ENCODE data around the gene GATA5. TPM values are rescaled to one million over a fixed set of nuclear protein-coding genes. Genes with fewer than 3 reads are reported as not detected.

GATA5 gene
- total RNA-seq, 4 donors from 2014 or later, result 0.23 to 2.1 (median 1.2) TPM

DNA sequence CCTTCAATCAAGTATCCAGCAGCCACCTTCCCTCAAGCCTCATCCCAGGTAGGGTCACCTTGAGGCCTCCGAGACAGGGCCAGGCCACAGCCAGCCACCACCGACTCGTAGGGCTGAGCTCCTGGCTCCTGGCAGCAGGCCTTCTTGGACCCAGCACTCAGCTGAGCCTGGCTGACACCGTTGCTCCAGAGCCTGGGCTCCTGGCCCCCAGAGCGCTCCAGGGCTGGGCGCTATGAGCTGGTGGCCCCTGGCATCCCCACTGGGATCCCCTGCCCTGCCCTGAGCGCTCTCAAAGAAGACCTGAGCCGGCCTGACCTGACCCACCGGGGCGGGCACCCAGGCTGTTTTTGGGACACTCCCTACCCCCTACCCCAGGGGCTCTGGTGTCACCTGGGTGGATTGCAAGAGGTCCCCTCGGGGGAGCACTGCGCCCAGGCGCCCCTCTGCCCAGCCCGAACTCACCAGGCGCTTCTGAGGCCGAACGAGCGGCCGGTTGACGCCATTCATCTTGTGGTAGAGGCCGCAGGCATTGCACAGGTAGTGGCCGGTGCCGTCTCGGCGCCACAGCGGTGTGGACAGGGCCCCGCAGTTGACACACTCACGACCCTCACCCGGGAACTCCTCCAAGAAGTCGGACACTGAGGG lies 2.7 kb downstream of the GATA5 start:
- no peak overlapping the region for H3K27ac ChIP-seq
- peaks cover 95% of the 10 kb centered on the region for H3K27me3 ChIP-seq

GRCh38 chr20:62472138-62472940 lies 3.5 kb downstream of the GATA5 start:
- no peak for DNase-seq (ENCODE audit: low spot score in 2 of 2)
- no peaks in the 10 kb centered on the region for H3K9me3 ChIP-seq
- no peak overlapping the region for H3K4me3 ChIP-seq
- H3K27me3 ChIP-seq, result peaks cover 95% of the 10 kb centered on the region
- 65% methylated on average over 11 of the region's 23 CpGs for WGBS
- H3K4me1 ChIP-seq, result peaks cover 28% of the 10 kb centered on the region
- H3K27ac ChIP-seq, result no peak overlapping the region
- no peaks in the 10 kb centered on the region for H3K36me3 ChIP-seq
- TF ChIP-seq POLR2A (IDR thresholded peaks at IDR 0.05) (no peak), CTCF (IDR thresholded peaks at IDR 0.05) (no peak), POLR2AphosphoS5 (IDR thresholded peaks at IDR 0.05) (no peak), EP300 (IDR thresholded peaks at IDR 0.05) (no peak)

More for the DNA sequence above, 2.7 kb downstream of the GATA5 start:
- TF ChIP-seq EP300 (IDR thresholded peaks at IDR 0.05) (no peak), POLR2AphosphoS5 (IDR thresholded peaks at IDR 0.05) (no peak), POLR2A (IDR thresholded peaks at IDR 0.05) (no peak), CTCF (IDR thresholded peaks at IDR 0.05) (no peak)
- WGBS, result 66% methylated on average over 9 of the region's 30 CpGs
- peaks cover 28% of the 10 kb centered on the region for H3K4me1 ChIP-seq
- H3K36me3 ChIP-seq, result no peaks in the 10 kb centered on the region
- DNase-seq (ENCODE audit: low spot score in 2 of 2), result no peak
- no peak overlapping the region for H3K4me3 ChIP-seq
- H3K9me3 ChIP-seq, result no peaks in the 10 kb centered on the region

DNA sequence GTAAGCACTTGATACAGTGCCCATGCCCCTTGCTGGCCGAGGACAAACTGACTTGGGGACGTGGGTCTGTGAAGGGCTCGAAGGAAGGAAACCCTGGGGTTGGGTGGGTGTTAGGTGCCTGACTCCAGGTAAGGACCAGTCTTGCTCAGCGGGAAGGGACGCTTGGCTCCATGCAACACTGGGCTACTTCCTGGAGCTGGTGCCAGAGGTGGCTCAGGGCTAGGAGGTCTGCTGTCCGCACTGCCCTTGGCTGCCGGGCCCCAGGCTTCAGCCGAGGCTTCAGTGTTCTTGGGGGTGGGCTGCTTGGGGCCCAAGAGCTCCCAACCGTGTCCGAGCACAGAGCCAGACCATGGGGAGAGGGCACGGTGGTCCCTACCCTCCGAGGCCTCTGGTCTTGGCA lies 5.3 kb downstream of the GATA5 start:
- Histone ChIP-seq H3K27me3 (peaks cover 97% of the 10 kb centered on the region), H3K36me3 (no peaks in the 10 kb centered on the region), H3K4me1 (peaks cover 15% of the 10 kb centered on the region), H3K4me3 (no peak overlapping the region), H3K27ac (no peak overlapping the region), H3K9me3 (no peaks in the 10 kb centered on the region)
- no peak for DNase-seq (ENCODE audit: low spot score in 2 of 2)
- WGBS, result no CpG with 5 or more reads among the region's 12 CpGs
- TF ChIP-seq CTCF (IDR thresholded peaks at IDR 0.05), result no peak
- TF ChIP-seq POLR2A (IDR thresholded peaks at IDR 0.05), result no peak
- TF ChIP-seq EP300 (IDR thresholded peaks at IDR 0.05), result no peak
- no peak for TF ChIP-seq POLR2AphosphoS5 (IDR thresholded peaks at IDR 0.05)

- no peak for TF ChIP-seq EP300 (IDR thresholded peaks at IDR 0.05)
- no peak for TF ChIP-seq POLR2AphosphoS5 (IDR thresholded peaks at IDR 0.05)
- TF ChIP-seq POLR2A (IDR thresholded peaks at IDR 0.05), result no peak
- TF ChIP-seq CTCF (IDR thresholded peaks at IDR 0.05), result no peak
- H3K36me3 ChIP-seq, result no peaks in the 10 kb centered on the region
- peaks cover 96% of the 10 kb centered on the region for H3K27me3 ChIP-seq
- no peaks in the 10 kb centered on the region for H3K9me3 ChIP-seq
- no peak overlapping the region for H3K4me3 ChIP-seq
- peaks cover 10% of the 10 kb centered on the region for H3K4me1 ChIP-seq
- no peak overlapping the region for H3K27ac ChIP-seq
- WGBS, result 20% methylated on average over 17 of the region's 18 CpGs
- no peak for DNase-seq (ENCODE audit: low spot score in 2 of 2)
Measured at GRCh38 chr20:62470001-62470400, 5.8 kb downstream of the GATA5 start.

- DNase-seq (ENCODE audit: low spot score in 2 of 2), result no peak
- TF ChIP-seq EP300 (IDR thresholded peaks at IDR 0.05), result no peak
- no peak for TF ChIP-seq POLR2AphosphoS5 (IDR thresholded peaks at IDR 0.05)
- no peak for TF ChIP-seq CTCF (IDR thresholded peaks at IDR 0.05)
- TF ChIP-seq POLR2A (IDR thresholded peaks at IDR 0.05), result no peak
- Histone ChIP-seq H3K27ac (no peak overlapping the region), H3K27me3 (peaks cover 89% of the 10 kb centered on the region), H3K36me3 (no peaks in the 10 kb centered on the region), H3K4me1 (peaks cover 4% of the 10 kb centered on the region), H3K9me3 (no peaks in the 10 kb centered on the region), H3K4me3 (no peak overlapping the region)
- WGBS, result 66% methylated on average over 15 of the region's 17 CpGs
Measured at GRCh38 chr20:62469352-62469751, 6.4 kb downstream of the GATA5 start.

Measured in suprapubic skin (tissue), 4 donors.